Adrenal gland (tissue), 12 donors: ENCODE data around the gene NHSL2. TPM values are rescaled to one million over a fixed set of nuclear protein-coding genes. Genes with fewer than 3 reads are reported as not detected.
A peak's percentile ranks its signal among the peaks of the same experiment; 100 is the strongest.

Source experiments
- DNase-seq, 7 donors: peaks; one replicate each; pipeline ENCODE4 v3.0.0-alpha.2; 2019 to 2020
- H3K27ac ChIP-seq, 5 donors: fragments of 200-600 bp; sonication (generic) in 4 of 5; 1 replicate in 3 of 5; 2 replicates in 2 of 5; pipeline versions ENCODE4 v1.5.1 to v1.8.0; 2016 to 2020; ENCODE audit warnings: mild to moderate bottlenecking in 1 of 5
- H3K27me3 ChIP-seq: fragments of 200-600 bp; 2 replicates; pipeline ENCODE4 v1.8.0; 2021
- H3K36me3 ChIP-seq, 2 donors: fragments of 200-600 bp; replicated peaks in 1 of 2; 1 replicate in 1 of 2; 2 replicates in 1 of 2; pipeline versions ENCODE4 v1.5.1 to v1.8.0; 2018 to 2022
- H3K4me1 ChIP-seq, 2 donors: fragments of 200-600 bp; replicated peaks in 1 of 2; 1 replicate in 1 of 2; 2 replicates in 1 of 2; pipeline versions ENCODE4 v1.5.1 to v1.8.0; 2018 to 2021
- H3K4me3 ChIP-seq, 4 donors: fragments of 200-600 bp; sonication (generic) in 3 of 4; one replicate each; pipeline ENCODE4 v1.5.1; 2016 to 2018
- H3K9me3 ChIP-seq, 3 donors: fragments of 200-600 bp; sonication (generic) in 1 of 3; replicated peaks in 1 of 3; 1 replicate in 2 of 3; 2 replicates in 1 of 3; pipeline versions ENCODE4 v1.5.1 to v1.8.0; 2016 to 2021
- CTCF ChIP-seq, 6 experiments: fragments of 450-650 bp in 4 of 6; fragments of 200-600 bp in 2 of 6; sonication (generic) in 1 of 6; IDR thresholded peaks; 1 replicate in 5 of 6; 2 replicates in 1 of 6; pipeline versions ENCODE4 v1.5.1 to v1.8.0; 2016 to 2021; ENCODE audit warnings: antibody characterized with exemption in 6 of 6, mild to moderate bottlenecking in 2 of 6, moderate library complexity in 1 of 6
- POLR2A ChIP-seq, 2 donors: fragments of 450-650 bp; IDR thresholded peaks; one replicate each; pipeline ENCODE4 v1.6.1; 2017; ENCODE audit warnings: antibody characterized with exemption in 2 of 2, mild to moderate bottlenecking in 2 of 2, moderate library complexity in 1 of 2
- WGBS, 4 donors: extraction: QIAGEN DNeasy Blood & Tissue Kit in 2 of 4; methylation state at CpG; one replicate each; pipeline versions ENCODE4 v1.1.5 to v1.1.7; 2013 to 2017; 5-methylcytosine and 5-hydroxymethylcytosine counted together
- intact Hi-C, 2 donors: fragments of 100-400 bp; cut with DNase I; formaldehyde crosslinking; loops; one replicate each; pipeline versions ENCODE4 v1.14.1 to v1.15.0; 2022 to 2023
- polyA plus RNA-seq, 3 donors: library from polyadenylated mRNA; stranded (reverse); fragments of 200-250 nt in 2 of 3; fragments of 350-450 nt in 1 of 3; fragmentation: Illumina TruSeq in 1 of 3; extraction: RNeasy Lipid Tissue Mini Kit (QIAGEN cat#74804) in 1 of 3; gene quantifications; one replicate each; pipeline ENCODE4 v1.2.3, GENCODE V29; 2013 to 2014
- total RNA-seq, 9 donors: library from RNA; depleted of rRNA in 4 of 9; stranded (reverse); fragments of >200 nt in 4 of 9; fragments of 120-200 nt in 1 of 9; fragmentation: NEBNext Ultra II Directional in 1 of 9; extraction: Animal tissue kit (Norgen Biotek cat#: 25700) in 1 of 9; gene quantifications; one replicate each; pipeline versions ENCODE4 v1.1.0 to v1.2.4, GENCODE V29; 2013 to 2023
- donor health status: healthy with polysubstance abuse.
- donor health status: Bipolar disorder and iron deficiency.
- donor health status: DM: yes; HTN: yes; CAD: no.
- donor health status: DM: no; HTN: no; CAD: no.
- donor health status: DM: no; HTN: no; CAD: no.
- donor health status: DM: yes; HTN: yes; CAD: no.

Gene NHSL2
- total and polyA plus RNA-seq, 12 donors = 1.3 to 18.2 (median 4.8) TPM

GRCh38 chrX:72132456-72132855 lies 221.8 kb downstream of the NHSL2 start:
- H3K27ac ChIP-seq = peak overlapping the region in 2 of 5 donors; percentile 68 to 89
- no peaks in the 10 kb centered on the region for H3K36me3 ChIP-seq
- no peak for TF ChIP-seq CTCF (IDR thresholded peaks at IDR 0.05)
- TF ChIP-seq POLR2A (IDR thresholded peaks at IDR 0.05) = no peak
- H3K9me3 ChIP-seq = no peaks in the 10 kb centered on the region
- DNase-seq = no peak
- H3K4me3 ChIP-seq = peak overlapping the region in 1 of 4 donors; percentile 63
- H3K4me1 ChIP-seq = no peaks in the 10 kb centered on the region
- WGBS, 4 donors = 66 to 82% (median 76%) methylated on average over 3 of the region's 3 CpGs; no CpG with 5 or more reads in 1 of the 4 donors
- peaks cover 13% of the 10 kb centered on the region for H3K27me3 ChIP-seq
- intact Hi-C loops = no loop called here

- no peaks in the 10 kb centered on the region for H3K9me3 ChIP-seq
- peaks cover 13% of the 10 kb centered on the region for H3K27me3 ChIP-seq
- WGBS, 4 donors = 85 to 96% (median 90%) methylated on average over 6 to 11 of the region's 11 CpGs
- H3K27ac ChIP-seq = no peak overlapping the region
- H3K4me1 ChIP-seq = no peaks in the 10 kb centered on the region
- no peaks in the 10 kb centered on the region for H3K36me3 ChIP-seq
- DNase-seq = no peak
- no peak overlapping the region for H3K4me3 ChIP-seq
- TF ChIP-seq CTCF (IDR thresholded peaks at IDR 0.05) (no peak), POLR2A (IDR thresholded peaks at IDR 0.05) (no peak)
- intact Hi-C loops = no loop called here
Measured at GRCh38 chrX:72133851-72134546, 223.4 kb downstream of the NHSL2 start.

- WGBS, 4 donors = 71 to 84% (median 78%) methylated on average over 6 to 9 of the region's 9 CpGs
- TF ChIP-seq POLR2A (IDR thresholded peaks at IDR 0.05) (no peak), CTCF (IDR thresholded peaks at IDR 0.05) (no peak)
- Histone ChIP-seq H3K9me3 (no peaks in the 10 kb centered on the region), H3K4me3 (no peak overlapping the region), H3K27ac (no peak overlapping the region), H3K27me3 (peaks cover 7% of the 10 kb centered on the region), H3K36me3 (peaks cover 0 to 3% of the 10 kb centered on the region in 2 donors), H3K4me1 (no peaks in the 10 kb centered on the region)
- intact Hi-C loops = no loop called here
- DNase-seq = no peak
Measured at GRCh38 chrX:72137846-72138495, 227.3 kb downstream of the NHSL2 start.

GRCh38 chrX:72139538-72139937 lies 228.9 kb downstream of the NHSL2 start:
- 89 to 95% (median 92%) methylated on average over 6 to 8 of the region's 8 CpGs for WGBS, 4 donors
- Histone ChIP-seq H3K4me3 (no peak overlapping the region), H3K27me3 (peaks cover 2% of the 10 kb centered on the region), H3K27ac (no peak overlapping the region), H3K4me1 (no peaks in the 10 kb centered on the region), H3K36me3 (peaks cover 0 to 3% of the 10 kb centered on the region in 2 donors), H3K9me3 (no peaks in the 10 kb centered on the region)
- TF ChIP-seq CTCF (IDR thresholded peaks at IDR 0.05) = no peak
- TF ChIP-seq POLR2A (IDR thresholded peaks at IDR 0.05) = no peak
- intact Hi-C loops = no loop called here
- DNase-seq = no peak
